ENCODE measurements around the gene NACAD. TPM values are rescaled to one million over a fixed set of nuclear protein-coding genes. Genes with fewer than 3 reads are reported as not detected.

The NACAD gene
- total RNA-seq, 4 donors from 2014 or later, result 1.5 to 13.6 (median 5.0) TPM; not detected in 1

DNA sequence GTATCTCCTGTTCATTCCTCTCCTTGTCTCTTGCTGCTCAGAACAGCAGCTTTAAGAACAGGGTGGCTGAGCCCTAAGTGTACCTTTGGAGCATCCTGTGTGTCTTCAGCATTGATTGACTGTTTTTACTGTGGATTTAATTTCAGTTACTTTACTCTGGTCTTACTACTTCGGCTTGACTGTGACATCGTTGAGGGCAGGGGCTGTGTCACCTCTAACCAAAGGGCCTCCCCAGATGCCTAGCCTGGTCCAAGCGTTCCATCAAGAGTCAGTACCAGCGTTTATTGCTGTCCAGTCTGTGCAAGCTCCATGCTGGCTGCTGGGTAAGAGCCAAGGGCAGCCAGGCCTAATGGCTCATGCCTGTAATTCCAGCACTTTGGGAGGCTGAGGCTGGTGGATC lies 56.3 kb downstream of the NACAD start:
- H3K4me3 ChIP-seq, result no peak overlapping the region
- no peaks in the 10 kb centered on the region for H3K9me3 ChIP-seq
- DNase-seq, result no peak
- H3K27me3 ChIP-seq, result no peaks in the 10 kb centered on the region
- peak overlapping the region in 1 of 4 donors; percentile 10 for H3K27ac ChIP-seq
- TF ChIP-seq CTCF (IDR thresholded peaks at IDR 0.05) (no peak), POLR2A (IDR thresholded peaks at IDR 0.05) (no peak)
- no peaks in the 10 kb centered on the region for H3K36me3 ChIP-seq
- H3K4me1 ChIP-seq, result peaks cover 0 to 24% (median 8%) of the 10 kb centered on the region in 4 donors

- TF ChIP-seq CTCF (IDR thresholded peaks at IDR 0.05) (no peak), POLR2A (IDR thresholded peaks at IDR 0.05) (no peak)
- Histone ChIP-seq H3K9me3 (no peaks in the 10 kb centered on the region), H3K4me3 (no peak overlapping the region), H3K27me3 (no peaks in the 10 kb centered on the region), H3K27ac (no peak overlapping the region), H3K4me1 (peaks cover 0 to 24% (median 8%) of the 10 kb centered on the region in 4 donors), H3K36me3 (no peaks in the 10 kb centered on the region)
- DNase-seq, result no peak
Observed at GRCh38 chr7:45031829-45032228, 56.9 kb downstream of the NACAD start.

Small RNA genes lying within 50 kb of the gene (small RNA-seq; reads per million reads assigned to genes)
- gene SNORA5A, result 3.2 to 4.5 reads per million in 2 donors
- gene SNORA5B, result 0 reads per million in 2 donors
- 126 to 229 reads per million in 2 donors for gene SNORA5C

Other genes starting within 250 kb of the NACAD start
- gene H2AZ2, start 240.9 kb downstream of the NACAD start, total RNA-seq, result 10 to 100 TPM; 67.7 to 83.2 (median 74.3) TPM
- gene PURB, start 203.4 kb downstream of the NACAD start, total RNA-seq, result 10 to 100 TPM; 13.8 to 21.5 (median 15.8) TPM
- 10 to 100 TPM in 1 of 4 donors, 1 to 10 TPM in 3; 2.7 to 14.9 (median 5.0) TPM for gene MYO1G, start 110.0 kb downstream of the NACAD start, total RNA-seq
- 10 to 100 TPM; 23.3 to 49.5 (median 32.5) TPM for gene CCM2, start 88.8 kb downstream of the NACAD start, total RNA-seq
- 100 to 1,000 TPM in 3 of 4 donors, 10 to 100 TPM in 1; 75.5 to 117 (median 108) TPM for gene TBRG4, start 22.7 kb upstream of the NACAD start, total RNA-seq
- gene RAMP3, start 68.8 kb upstream of the NACAD start, total RNA-seq, result 10 to 100 TPM in 3 of 4 donors, 1 to 10 TPM in 1; 8.6 to 89.1 (median 20.1) TPM

All from Peyer's patch (tissue), 4 donors.